Measurements from ENCODE around the gene TSPEAR.
"Not testable (repeated sequence)": the region's sequence is repeated elsewhere in the genome, so short reads cannot be mapped to it uniquely, and the experiment has no call there.

Gene TSPEAR

GRCh38 chr21:44625756-44626155 lies 85.6 kb downstream of the TSPEAR start:
- DNase-seq = no peak

DNA sequence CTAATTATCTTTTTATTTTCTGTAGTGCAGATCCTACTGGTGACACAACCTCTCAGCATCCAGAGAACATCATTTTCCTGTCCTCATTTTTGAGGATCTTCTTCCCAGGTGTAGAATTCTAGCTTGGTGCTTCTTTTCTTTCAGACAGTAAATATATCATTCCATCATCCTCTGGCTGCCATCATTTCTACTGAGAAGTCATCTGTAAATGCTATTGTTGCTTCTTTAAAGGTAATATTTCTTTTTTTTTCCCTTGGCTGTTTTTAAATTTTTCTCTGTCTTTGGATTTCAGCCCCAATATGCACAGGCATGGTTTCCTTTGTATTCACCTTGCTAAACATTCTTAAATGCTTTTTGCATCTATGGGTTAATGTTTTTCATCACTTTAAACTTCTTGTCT lies 87.8 kb downstream of the TSPEAR start:
- DNase-seq = no peak

DNA sequence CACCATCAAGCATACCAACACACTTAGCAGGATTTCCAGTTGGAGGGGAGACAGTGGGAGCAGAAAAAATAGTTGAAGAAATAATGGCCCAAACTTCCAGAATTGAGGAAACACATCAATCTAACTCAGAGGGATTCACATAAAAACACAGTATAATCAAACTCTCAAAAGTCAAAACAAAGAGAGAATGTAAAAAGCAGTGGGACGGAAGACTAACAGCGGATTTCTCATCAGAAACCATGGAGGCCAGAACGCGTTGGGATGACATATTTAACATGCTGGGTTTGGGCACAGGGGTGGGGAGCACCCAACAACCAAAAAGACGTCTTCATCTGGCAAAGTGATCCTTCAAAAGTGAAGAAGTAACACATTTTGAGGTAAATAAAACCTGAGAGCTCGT lies 91.5 kb downstream of the TSPEAR start:
- no peak for DNase-seq

GRCh38 chr21:44618909-44619308 lies 92.5 kb downstream of the TSPEAR start:
- DNase-seq = no peak

DNA sequence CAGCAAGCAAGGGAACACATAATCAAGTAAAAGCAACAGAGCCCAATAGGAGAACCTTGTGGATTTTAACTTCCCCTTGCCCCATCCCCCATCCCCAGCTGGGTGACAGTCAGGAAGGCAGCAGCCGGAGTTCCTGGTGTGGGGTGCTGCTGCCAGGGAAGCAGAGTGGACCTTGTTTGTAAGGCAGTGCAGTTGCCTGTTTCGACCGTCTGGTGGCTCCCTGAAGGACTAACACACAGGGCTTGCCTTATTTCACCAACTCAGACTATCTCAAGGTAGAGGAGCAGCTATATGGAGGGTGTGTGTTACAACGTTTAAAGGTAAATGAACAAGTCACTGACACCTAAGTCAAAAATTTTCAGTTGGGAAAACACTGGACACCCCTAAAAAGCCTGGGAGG lies 92.9 kb downstream of the TSPEAR start:
- DNase-seq = peak; percentile 16 to 43

- no peak for DNase-seq
Measured at GRCh38 chr21:44617071-44617501, 94.3 kb downstream of the TSPEAR start.

DNA sequence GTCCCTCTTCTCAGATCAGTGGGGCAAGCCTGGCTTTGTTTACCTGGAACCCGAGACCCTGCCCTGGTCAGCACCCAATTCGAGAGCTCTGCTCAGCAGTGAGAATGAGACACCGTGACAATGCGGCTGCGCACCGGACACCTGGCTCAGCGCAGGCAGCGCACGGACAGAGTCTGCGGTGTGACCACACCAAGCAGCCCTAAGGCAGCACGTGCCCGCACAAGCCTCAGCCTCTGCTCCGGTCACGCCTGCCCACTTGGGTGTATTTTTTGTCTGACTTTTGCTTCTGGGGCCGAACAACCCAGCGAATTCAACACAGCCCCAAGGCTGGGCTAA lies 94.8 kb downstream of the TSPEAR start:
- DNase-seq = no peak

- no peak for DNase-seq
Measured at GRCh38 chr21:44615911-44616590, 95.3 kb downstream of the TSPEAR start.

- no peak for DNase-seq
Measured at GRCh38 chr21:44615466-44615865, 95.9 kb downstream of the TSPEAR start.

GRCh38 chr21:44614961-44615391 lies 96.4 kb downstream of the TSPEAR start:
- DNase-seq = no peak

DNA sequence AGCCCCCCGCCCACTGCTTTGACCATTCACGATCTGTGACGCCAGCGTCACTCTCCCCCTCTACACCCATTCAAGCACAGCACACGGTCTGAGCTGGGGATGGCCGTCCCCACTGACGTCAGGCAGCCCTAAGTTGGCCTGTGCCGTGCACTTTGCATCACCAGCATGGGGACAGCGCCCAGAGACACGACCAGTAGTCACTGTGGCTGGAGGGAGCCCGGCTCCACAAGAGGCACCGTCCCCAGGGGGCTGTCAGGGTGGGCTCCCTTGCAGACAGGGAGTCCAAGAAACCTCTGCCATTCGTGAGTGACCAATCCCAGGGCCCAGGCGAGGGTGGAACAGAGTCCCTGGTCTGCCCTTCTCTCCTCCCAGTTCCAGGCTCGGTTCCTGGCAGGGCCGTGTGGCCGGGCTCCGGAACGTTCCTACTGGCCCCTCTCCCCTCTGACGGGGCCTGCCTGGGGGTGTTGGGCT lies 97.2 kb downstream of the TSPEAR start:
- DNase-seq = no peak

- no peak for DNase-seq
Measured at GRCh38 chr21:44613386-44614155, 97.8 kb downstream of the TSPEAR start.

GRCh38 chr21:44612669-44613229 lies 98.6 kb downstream of the TSPEAR start:
- no peak for DNase-seq

GRCh38 chr21:44612029-44612486 lies 99.3 kb downstream of the TSPEAR start, which contains the start of gene KRTAP10-8:
KRTAP10-8 (plus strand) TSS chr21:44612079; CDS start chr21:44612101, 22 bp downstream.
- DNase-seq = no peak

- DNase-seq = no peak
Measured at GRCh38 chr21:44611551-44611950, 99.8 kb downstream of the TSPEAR start.

DNA sequence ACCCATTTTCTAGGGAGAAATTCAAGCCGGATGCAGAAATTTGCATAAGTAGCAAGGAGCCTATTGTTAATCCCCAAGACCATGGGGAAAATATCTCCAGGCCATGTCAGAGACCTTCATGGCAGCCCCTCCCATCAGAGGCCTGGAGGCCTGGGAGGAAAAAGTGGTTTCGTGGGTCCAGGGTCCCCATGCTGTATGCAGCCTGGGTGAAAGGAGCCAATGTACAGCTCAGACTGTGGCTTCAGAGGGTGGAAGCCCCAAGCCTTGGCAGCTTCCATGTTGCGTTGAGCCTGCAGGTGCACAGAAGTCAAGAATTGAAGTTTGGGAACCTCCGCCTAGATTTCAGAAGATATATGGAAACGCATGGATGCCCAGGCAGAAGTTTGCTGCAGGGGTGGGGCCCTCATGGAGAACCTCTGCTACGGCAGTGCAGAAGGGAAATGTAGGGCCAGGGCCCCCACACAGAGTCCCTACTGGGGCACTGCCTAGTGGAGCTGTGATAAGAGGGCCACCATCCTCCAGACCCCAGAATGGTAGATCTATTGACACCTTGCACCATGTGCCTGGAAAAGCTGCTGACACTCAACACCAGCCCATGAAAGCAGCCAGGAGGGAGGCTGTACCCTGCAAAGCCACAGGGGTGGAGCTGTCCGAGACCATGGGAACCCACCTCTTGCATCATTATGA lies 101.1 kb downstream of the TSPEAR start:
- DNase-seq = not testable (repeated sequence)

DNA sequence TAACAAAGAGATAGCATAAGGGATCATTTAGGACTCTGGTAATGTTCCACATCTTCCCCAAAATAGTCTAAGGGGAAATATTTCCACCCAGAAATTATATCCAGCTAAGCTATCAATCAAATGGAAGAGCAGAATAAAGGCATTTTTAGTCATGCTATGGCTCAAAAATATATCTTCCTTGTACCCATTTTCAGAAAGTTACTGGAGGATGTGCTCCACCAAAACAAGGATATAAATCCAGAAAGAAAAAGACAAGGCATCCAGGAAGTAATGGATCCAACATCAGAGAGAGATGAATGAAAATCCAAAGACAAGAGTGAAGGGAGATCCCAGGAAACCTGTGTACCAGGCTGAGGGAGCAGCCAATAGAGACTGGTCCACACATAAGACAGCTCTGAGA lies 102.2 kb downstream of the TSPEAR start:
- DNase-seq = no peak

DNA sequence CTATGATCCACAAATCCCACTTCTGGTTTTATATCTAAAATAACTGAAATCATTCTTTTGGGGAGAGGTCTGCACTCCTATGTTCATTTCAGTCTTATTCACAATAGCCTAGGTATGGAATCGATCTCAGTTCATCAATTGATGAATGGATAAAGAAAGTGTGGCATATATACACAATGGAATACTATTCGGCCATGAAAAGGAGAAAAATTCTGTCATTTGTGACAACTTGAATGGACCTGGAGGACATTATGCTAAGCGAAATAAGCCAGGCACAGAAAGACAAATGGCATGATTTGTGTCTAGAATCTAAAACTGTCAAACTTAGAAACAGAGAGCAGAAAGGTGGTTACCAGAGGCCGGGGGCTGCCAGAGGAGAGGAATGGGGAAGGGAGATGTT lies 104.9 kb downstream of the TSPEAR start:
- DNase-seq = no peak

DNA sequence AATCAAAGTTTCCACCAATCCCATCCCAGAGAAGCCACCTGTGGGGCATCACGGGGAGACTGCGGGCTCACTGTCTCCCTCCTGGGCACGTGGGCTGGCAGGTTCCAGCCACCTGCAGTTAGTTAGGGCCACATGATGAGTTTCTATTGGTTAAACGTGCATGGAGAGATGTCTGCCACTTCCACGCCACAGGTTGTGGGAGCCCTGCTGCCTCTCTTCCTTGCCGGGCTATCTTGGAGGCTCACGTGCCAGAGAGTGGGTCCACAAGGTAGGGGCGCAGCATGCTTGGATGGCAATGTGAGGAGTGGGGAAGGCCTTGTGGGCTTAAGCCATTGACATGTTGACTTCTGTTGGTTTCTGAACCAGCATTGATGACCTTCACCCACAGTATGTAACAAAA lies 107.5 kb downstream of the TSPEAR start:
- DNase-seq = no peak

- DNase-seq = no peak
Measured at GRCh38 chr21:44603109-44603875, 108.1 kb downstream of the TSPEAR start.

- no peak for DNase-seq
Measured at GRCh38 chr21:44602463-44602850, 108.9 kb downstream of the TSPEAR start.

Data from inflammatory macrophage (primary cell).